ENCODE measurements around the gene CCS. TPM values are rescaled to one million over a fixed set of nuclear protein-coding genes. Genes with fewer than 3 reads are reported as not detected.
"Not testable (repeated sequence)": the region's sequence is repeated elsewhere in the genome, so short reads cannot be mapped to it uniquely, and the experiment has no call there.

CCS gene
- total and polyA plus RNA-seq, 9 of the 15 experiments (the other 6 are each of a cell fraction or from before 2014, with no cell fraction given), result 1.1 to 46.6 (median 26.8) TPM

- H3K36me3 ChIP-seq (ENCODE audit: control insufficient read depth, insufficient read depth, low read length); in situ Hi-C loops (cut with MboI); CTCF ChIA-PET (ENCODE audit: low intra/inter-chr PET ratio); intact Hi-C loops (cut with micrococcal nuclease); DNase-seq (ENCODE audit: extremely low read depth in 1 of 4, low spot score in 3 of 4); ATAC-seq; H3K9me3 ChIP-seq (replicated peaks; ENCODE audit: control insufficient read depth, insufficient read depth, low read depth, low read length); H3K79me2 ChIP-seq (ENCODE audit: control insufficient read depth, insufficient read depth, low read length); H3K4me3 ChIP-seq; H3K4me1 ChIP-seq (replicated peaks in 1 of 2; ENCODE audit: control insufficient read depth in 2 of 2, insufficient read depth in 2 of 2, low read length in 2 of 2); H4K20me1 ChIP-seq (replicated peaks; ENCODE audit: control insufficient read depth, insufficient read depth, low read length); H2AFZ ChIP-seq (ENCODE audit: low read depth, low read length); H3K27ac ChIP-seq (ENCODE audit: extremely low read depth, low read depth, low read length); FAIRE-seq; H3K9me1 ChIP-seq (ENCODE audit: control insufficient read depth, insufficient read depth, low read length); H3K27me3 ChIP-seq (ENCODE audit: control insufficient read depth in 2 of 2, insufficient read depth in 2 of 2, low read length in 2 of 2); H3K9ac ChIP-seq (ENCODE audit: insufficient read depth in 1 of 2, low read depth in 2 of 2, low read length in 2 of 2); BruUV-seq (replicated peaks); H3K4me2 ChIP-seq (ENCODE audit: insufficient read depth, low read length): not testable (repeated sequence)
- WGBS (ENCODE audit: insufficient coverage, low coverage, missing lambda C conversion rate), result 0% methylated on average over 1 of the region's 1 CpG
- peak; percentile 82 for TF ChIP-seq ZNF121 (CRISPR knock-in tag; conservative IDR thresholded peaks at IDR 0.05)
- POLR2A ChIA-PET, result interaction anchor here (0.5 kb wide), 1 partner anchor 45 kb away, joined by 3 read pairs; no protein-coding TSS in a partner anchor
Measured at GRCh38 chr11:66585447-66585846, 7.5 kb upstream of the CCS start.

- Histone ChIP-seq H3K27ac (ENCODE audit: extremely low read depth, low read depth, low read length) (no peak overlapping the region), H4K20me1 (replicated peaks; ENCODE audit: control insufficient read depth, insufficient read depth, low read length) (no peaks in the 10 kb centered on the region), H3K36me3 (ENCODE audit: control insufficient read depth, insufficient read depth, low read length) (no peaks in the 10 kb centered on the region), H2AFZ (ENCODE audit: low read depth, low read length) (no peak overlapping the region), H3K4me3 (no peak overlapping the region), H3K27me3 (ENCODE audit: control insufficient read depth in 2 of 2, insufficient read depth in 2 of 2, low read length in 2 of 2) (peaks cover 0 to 6% of the 10 kb centered on the region in 2 experiments; a peak in 1 of 5 replicates), H3K9ac (ENCODE audit: insufficient read depth in 1 of 2, low read depth in 2 of 2, low read length in 2 of 2) (no peak overlapping the region), H3K9me3 (replicated peaks; ENCODE audit: control insufficient read depth, insufficient read depth, low read depth, low read length) (peaks cover 3% of the 10 kb centered on the region; the same call in 1 of the 2 replicates), H3K9me1 (ENCODE audit: control insufficient read depth, insufficient read depth, low read length) (no peaks in the 10 kb centered on the region), H3K4me1 (replicated peaks in 1 of 2; ENCODE audit: control insufficient read depth in 2 of 2, insufficient read depth in 2 of 2, low read length in 2 of 2) (no peaks in the 10 kb centered on the region), H3K4me2 (ENCODE audit: insufficient read depth, low read length) (no peak overlapping the region), H3K79me2 (ENCODE audit: control insufficient read depth, insufficient read depth, low read length) (no peaks in the 10 kb centered on the region)
- BruUV-seq (replicated peaks), result no TSS peak
- in situ Hi-C loops (cut with MboI) (no loop called here), intact Hi-C loops (cut with micrococcal nuclease) (no loop called here)
- ATAC-seq, result no peak
- DNase-seq (ENCODE audit: extremely low read depth in 1 of 4, low spot score in 3 of 4), result no peak
- 0% methylated on average over 2 of the region's 2 CpGs for WGBS (ENCODE audit: insufficient coverage, low coverage, missing lambda C conversion rate)
- POLR2A ChIA-PET, result no interaction called here
- no peak for FAIRE-seq
- CTCF ChIA-PET (ENCODE audit: low intra/inter-chr PET ratio), result no interaction called here
- no peak for TF ChIP-seq RREB1 (CRISPR knock-in tag; IDR thresholded peaks at IDR 0.05)
- no peak for TF ChIP-seq RFX7 (CRISPR knock-in tag; IDR thresholded peaks at IDR 0.05)
- TF ChIP-seq SRSF9 (IDR thresholded peaks at IDR 0.05; ENCODE audit: borderline replicate concordance, low read depth, low read length), result no peak
- no peak for TF ChIP-seq SIN3A (IDR thresholded peaks at IDR 0.05; ENCODE audit: borderline replicate concordance in 2 of 2, control insufficient read depth in 1 of 2, low read depth in 2 of 2, low read length in 2 of 2)
- no peak for TF ChIP-seq RB1 (IDR thresholded peaks at IDR 0.05; ENCODE audit: low read depth)
- no peak for TF ChIP-seq SMARCA5 (IDR thresholded peaks at IDR 0.05)
- TF ChIP-seq TEAD2 (tag; IDR thresholded peaks at IDR 0.05), result no peak
- TF ChIP-seq TSC22D4 (tag; IDR thresholded peaks at IDR 0.05), result no peak
- TF ChIP-seq SNAPC5 (CRISPR knock-in tag; IDR thresholded peaks at IDR 0.05), result no peak
Measured at GRCh38 chr11:66586136-66586535, 6.8 kb upstream of the CCS start.
